H1 (cell line): Measurements from ENCODE around the gene NBDY. TPM values are rescaled to one million over a fixed set of nuclear protein-coding genes. Genes with fewer than 3 reads are reported as not detected.

Experiments used
- BACH1 ChIP-seq: IDR thresholded peaks from 2 replicates; pipeline ENCODE4 v1.6.1; 2012; ENCODE audit warnings: low read length, improper control_type of control experiment
- KDM4A ChIP-seq: IDR thresholded peaks from one replicate; pipeline ENCODE4 v1.7.1; 2012; ENCODE audit warnings: low read depth, mild to moderate bottlenecking, moderate library complexity, low read length, inconsistent platforms; ENCODE audit not compliant: severe bottlenecking
- SRF ChIP-seq: IDR thresholded peaks from 2 replicates; pipeline ENCODE4 v1.6.1; 2011; ENCODE audit warnings: mild to moderate bottlenecking, low read depth, low read length, moderate library complexity
- polyA plus RNA-seq, 7 experiments: library from polyadenylated mRNA; depleted of rRNA in 3 of 7; stranded (reverse) in 5 of 7; unstranded in 2 of 7; fragments of >200 nt in 5 of 7; fragments of 200-250 nt in 2 of 7; gene quantifications; 1 replicate in 5 of 7; 2 replicates in 1 of 7; 4 replicates in 1 of 7; pipeline versions ENCODE4 v1.2.1 to v1.2.3, GENCODE V29; 2011 to 2013; ENCODE audit warnings: missing spikeins in 2 of 7, mixed read lengths in 2 of 7
- total RNA-seq: library from RNA; stranded (reverse); fragmentation: NEBNext Ultra II Directional; extraction: Animal tissue kit (Norgen Biotek cat#: 25700); gene quantifications from 2 replicates; pipeline ENCODE4 v1.2.1, GENCODE V29; 2021

Gene NBDY
- total and polyA plus RNA-seq, 2 of the 8 experiments (the other 6 are each of a cell fraction or from before 2014, with no cell fraction given), result 42.3 to 57.8 TPM

DNA sequence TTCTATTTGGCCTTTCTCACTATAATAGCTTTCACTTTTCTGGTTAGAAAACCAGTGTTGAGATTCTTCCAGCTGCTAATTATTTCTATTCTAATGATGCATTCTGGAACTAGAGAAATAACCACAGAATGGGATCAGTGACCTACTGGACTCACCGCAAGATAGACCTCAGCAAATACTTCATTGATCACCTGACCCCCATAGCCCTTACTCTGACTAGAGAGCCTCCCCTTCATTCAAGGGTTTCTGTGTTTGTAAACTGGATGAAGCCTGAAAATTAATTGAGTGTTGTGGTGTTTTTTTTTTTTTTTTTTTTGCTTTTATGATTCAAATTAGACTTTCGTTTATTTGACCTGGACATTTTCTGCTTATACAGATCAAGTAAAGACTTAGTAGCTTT, 97.0 kb downstream of the NBDY start (continued):
- TF ChIP-seq KDM4A (no peak), BACH1 (no peak), SRF (no peak)
